Activated T-cell treated with anti-CD3 and anti-CD28 coated beads, Interleukin-2, amount 50 U/mL, for 24 hours (primary cell): Measurements from ENCODE around the gene DOCK10.

ENCODE experiments used
- DNase-seq: peaks from one replicate; pipeline ENCODE4 v3.0.0-alpha.2; 2020
- H3K27ac Mint-ChIP-seq: 2 replicates; pipeline ENCODE4 v1.8.0; 2020; ENCODE audit warnings: mild to moderate bottlenecking, mixed read lengths
- H3K27me3 Mint-ChIP-seq: 2 replicates; pipeline ENCODE4 v1.8.0; 2020; ENCODE audit warnings: mixed read lengths
- H3K36me3 Mint-ChIP-seq: 2 replicates; pipeline ENCODE4 v1.8.0; 2020; ENCODE audit warnings: low read depth, mixed read lengths
- H3K4me1 Mint-ChIP-seq: 2 replicates; pipeline ENCODE4 v1.8.0; 2020; ENCODE audit warnings: low read depth, mixed read lengths
- H3K4me3 Mint-ChIP-seq: 2 replicates; pipeline ENCODE4 v1.8.0; 2020; ENCODE audit warnings: mild to moderate bottlenecking, moderate library complexity, mixed read lengths
- H3K9me3 Mint-ChIP-seq: 2 replicates; pipeline ENCODE4 v1.8.0; 2020; ENCODE audit warnings: mixed read lengths

Gene DOCK10

GRCh38 chr2:224776795-224777558, 265.3 kb downstream of the DOCK10 start:
- H3K36me3 Mint-ChIP-seq = peaks cover 86% of the 10 kb centered on the region
- H3K27ac Mint-ChIP-seq = peak overlapping the region; percentile 10
- no peak for DNase-seq
- peaks cover 9% of the 10 kb centered on the region for H3K4me1 Mint-ChIP-seq
- H3K9me3 Mint-ChIP-seq = no peaks in the 10 kb centered on the region
- H3K4me3 Mint-ChIP-seq = no peak overlapping the region
- H3K27me3 Mint-ChIP-seq = no peaks in the 10 kb centered on the region

GRCh38 chr2:224775647-224776046, 266.6 kb downstream of the DOCK10 start:
- no peak for DNase-seq
- peaks cover 88% of the 10 kb centered on the region for H3K36me3 Mint-ChIP-seq
- peaks cover 7% of the 10 kb centered on the region for H3K4me1 Mint-ChIP-seq
- no peaks in the 10 kb centered on the region for H3K27me3 Mint-ChIP-seq
- H3K9me3 Mint-ChIP-seq = no peaks in the 10 kb centered on the region
- peak overlapping the region; percentile 47 for H3K27ac Mint-ChIP-seq
- no peak overlapping the region for H3K4me3 Mint-ChIP-seq

GRCh38 chr2:224774735-224775134, 267.5 kb downstream of the DOCK10 start:
- no peak for DNase-seq
- Mint-ChIP-seq H3K4me3 (no peak overlapping the region), H3K9me3 (no peaks in the 10 kb centered on the region), H3K4me1 (peaks cover 10% of the 10 kb centered on the region), H3K27me3 (no peaks in the 10 kb centered on the region), H3K27ac (peak overlapping the region; percentile 76), H3K36me3 (peaks cover 89% of the 10 kb centered on the region)

GRCh38 chr2:224772494-224772893, 269.8 kb downstream of the DOCK10 start:
- peaks cover 15% of the 10 kb centered on the region for H3K4me1 Mint-ChIP-seq

GRCh38 chr2:224769489-224769888, 272.8 kb downstream of the DOCK10 start:
- no peaks in the 10 kb centered on the region for H3K27me3 Mint-ChIP-seq

More at GRCh38 chr2:224772494-224772893, 269.8 kb downstream of the DOCK10 start:
- Mint-ChIP-seq H3K4me3 (no peak overlapping the region), H3K36me3 (peaks cover 96% of the 10 kb centered on the region), H3K27me3 (no peaks in the 10 kb centered on the region), H3K9me3 (no peaks in the 10 kb centered on the region), H3K27ac (peak overlapping the region; percentile 58)
- DNase-seq = no peak

GRCh38 chr2:224764565-224765236, 277.6 kb downstream of the DOCK10 start:
- Mint-ChIP-seq H3K27ac (peak overlapping the region; percentile 77), H3K4me1 (peaks cover 34% of the 10 kb centered on the region), H3K4me3 (no peak overlapping the region), H3K36me3 (peaks cover 99% of the 10 kb centered on the region), H3K27me3 (no peaks in the 10 kb centered on the region), H3K9me3 (peaks cover 8% of the 10 kb centered on the region)
- DNase-seq = no peak

More at GRCh38 chr2:224769489-224769888, 272.8 kb downstream of the DOCK10 start:
- no peak for DNase-seq
- H3K9me3 Mint-ChIP-seq = no peaks in the 10 kb centered on the region
- peak overlapping the region; percentile 63 for H3K27ac Mint-ChIP-seq
- H3K36me3 Mint-ChIP-seq = peaks cover 98% of the 10 kb centered on the region
- no peak overlapping the region for H3K4me3 Mint-ChIP-seq
- peaks cover 33% of the 10 kb centered on the region for H3K4me1 Mint-ChIP-seq

- no peaks in the 10 kb centered on the region for H3K27me3 Mint-ChIP-seq
- H3K36me3 Mint-ChIP-seq = peaks cover 62% of the 10 kb centered on the region
- H3K4me3 Mint-ChIP-seq = no peak overlapping the region
- no peak for DNase-seq
- no peaks in the 10 kb centered on the region for H3K4me1 Mint-ChIP-seq
- H3K27ac Mint-ChIP-seq = no peak overlapping the region
- H3K9me3 Mint-ChIP-seq = peaks cover 35% of the 10 kb centered on the region
Observed at GRCh38 chr2:224757934-224758548, 284.2 kb downstream of the DOCK10 start.

GRCh38 chr2:224753743-224754540, 288.3 kb downstream of the DOCK10 start:
- Mint-ChIP-seq H3K36me3 (peaks cover 22% of the 10 kb centered on the region), H3K4me3 (no peak overlapping the region), H3K27me3 (no peaks in the 10 kb centered on the region), H3K27ac (no peak overlapping the region), H3K9me3 (peaks cover 21% of the 10 kb centered on the region), H3K4me1 (no peaks in the 10 kb centered on the region)
- DNase-seq = no peak

GRCh38 chr2:224751996-224752698, 290.1 kb downstream of the DOCK10 start:
- Mint-ChIP-seq H3K36me3 (peaks cover 4% of the 10 kb centered on the region), H3K9me3 (peaks cover 4% of the 10 kb centered on the region), H3K4me3 (no peak overlapping the region), H3K27ac (no peak overlapping the region), H3K4me1 (no peaks in the 10 kb centered on the region), H3K27me3 (peaks cover 2% of the 10 kb centered on the region)
- no peak for DNase-seq

GRCh38 chr2:224749136-224749535, 293.1 kb downstream of the DOCK10 start:
- Mint-ChIP-seq H3K27ac (no peak overlapping the region), H3K4me1 (no peaks in the 10 kb centered on the region), H3K36me3 (no peaks in the 10 kb centered on the region), H3K27me3 (peaks cover 2% of the 10 kb centered on the region), H3K4me3 (no peak overlapping the region), H3K9me3 (no peaks in the 10 kb centered on the region)
- no peak for DNase-seq

- no peak overlapping the region for H3K27ac Mint-ChIP-seq
- peaks cover 2% of the 10 kb centered on the region for H3K27me3 Mint-ChIP-seq
- H3K4me1 Mint-ChIP-seq = no peaks in the 10 kb centered on the region
- H3K4me3 Mint-ChIP-seq = no peak overlapping the region
- no peaks in the 10 kb centered on the region for H3K36me3 Mint-ChIP-seq
- no peak for DNase-seq
- H3K9me3 Mint-ChIP-seq = no peaks in the 10 kb centered on the region
Observed at GRCh38 chr2:224747765-224748164, 294.5 kb downstream of the DOCK10 start.

- peaks cover 12% of the 10 kb centered on the region for H3K36me3 Mint-ChIP-seq
- no peaks in the 10 kb centered on the region for H3K27me3 Mint-ChIP-seq
- DNase-seq = no peak
- H3K27ac Mint-ChIP-seq = no peak overlapping the region
- no peaks in the 10 kb centered on the region for H3K4me1 Mint-ChIP-seq
- H3K4me3 Mint-ChIP-seq = no peak overlapping the region
- peaks cover 26% of the 10 kb centered on the region for H3K9me3 Mint-ChIP-seq
Observed at GRCh38 chr2:224736227-224736626, 306.0 kb downstream of the DOCK10 start.

GRCh38 chr2:224734949-224735348, 307.3 kb downstream of the DOCK10 start:
- DNase-seq = no peak
- H3K9me3 Mint-ChIP-seq = peaks cover 26% of the 10 kb centered on the region
- H3K4me3 Mint-ChIP-seq = no peak overlapping the region
- H3K36me3 Mint-ChIP-seq = peaks cover 12% of the 10 kb centered on the region
- no peaks in the 10 kb centered on the region for H3K27me3 Mint-ChIP-seq
- H3K27ac Mint-ChIP-seq = no peak overlapping the region
- H3K4me1 Mint-ChIP-seq = no peaks in the 10 kb centered on the region

GRCh38 chr2:224731665-224732064, 310.6 kb downstream of the DOCK10 start:
- H3K4me3 Mint-ChIP-seq = no peak overlapping the region
- H3K4me1 Mint-ChIP-seq = no peaks in the 10 kb centered on the region
- no peak overlapping the region for H3K27ac Mint-ChIP-seq
- H3K36me3 Mint-ChIP-seq = peaks cover 6% of the 10 kb centered on the region
- H3K27me3 Mint-ChIP-seq = peaks cover 4% of the 10 kb centered on the region
- peaks cover 22% of the 10 kb centered on the region for H3K9me3 Mint-ChIP-seq
- DNase-seq = no peak
